ENCODE measurements around the gene ITGA5.

The ITGA5 gene

DNA sequence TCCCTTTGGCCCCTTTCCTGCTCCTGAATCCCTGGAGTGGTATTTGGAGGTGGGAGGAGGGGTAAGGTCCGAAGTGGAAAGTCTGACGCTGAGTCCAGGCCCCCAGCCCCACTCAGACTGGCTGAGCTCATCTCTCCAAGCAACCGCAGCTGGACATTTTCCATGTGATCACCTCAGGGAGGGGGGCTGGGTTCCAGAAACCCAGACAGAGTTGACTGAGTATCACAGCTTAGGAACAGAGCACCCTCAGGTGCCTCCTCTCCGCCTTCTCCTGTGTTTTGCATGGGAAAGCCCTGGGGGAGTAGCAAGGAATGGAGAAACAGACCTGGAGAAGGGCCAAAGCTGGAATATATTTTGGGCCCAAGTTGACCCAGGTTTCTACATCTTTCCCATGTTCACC, 8.0 kb upstream of the ITGA5 start:
- no peak for DNase-seq (ENCODE audit: low spot score)
- in situ Hi-C loops (cut with MboI; ENCODE audit: low sequenced_read_pairs, unreplicated experiment): no loop called here
- TF ChIP-seq, protein P1, sequence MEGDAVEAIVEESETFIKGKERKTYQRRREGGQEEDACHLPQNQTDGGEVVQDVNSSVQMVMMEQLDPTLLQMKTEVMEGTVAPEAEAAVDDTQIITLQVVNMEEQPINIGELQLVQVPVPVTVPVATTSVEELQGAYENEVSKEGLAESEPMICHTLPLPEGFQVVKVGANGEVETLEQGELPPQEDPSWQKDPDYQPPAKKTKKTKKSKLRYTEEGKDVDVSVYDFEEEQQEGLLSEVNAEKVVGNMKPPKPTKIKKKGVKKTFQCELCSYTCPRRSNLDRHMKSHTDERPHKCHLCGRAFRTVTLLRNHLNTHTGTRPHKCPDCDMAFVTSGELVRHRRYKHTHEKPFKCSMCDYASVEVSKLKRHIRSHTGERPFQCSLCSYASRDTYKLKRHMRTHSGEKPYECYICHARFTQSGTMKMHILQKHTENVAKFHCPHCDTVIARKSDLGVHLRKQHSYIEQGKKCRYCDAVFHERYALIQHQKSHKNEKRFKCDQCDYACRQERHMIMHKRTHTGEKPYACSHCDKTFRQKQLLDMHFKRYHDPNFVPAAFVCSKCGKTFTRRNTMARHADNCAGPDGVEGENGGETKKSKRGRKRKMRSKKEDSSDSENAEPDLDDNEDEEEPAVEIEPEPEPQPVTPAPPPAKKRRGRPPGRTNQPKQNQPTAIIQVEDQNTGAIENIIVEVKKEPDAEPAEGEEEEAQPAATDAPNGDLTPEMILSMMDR (IDR thresholded peaks at IDR 0.05; ENCODE audit: borderline replicate concordance, control extremely low read depth, extremely low read depth, insufficient read depth, missing control alignments): no peak

DNA sequence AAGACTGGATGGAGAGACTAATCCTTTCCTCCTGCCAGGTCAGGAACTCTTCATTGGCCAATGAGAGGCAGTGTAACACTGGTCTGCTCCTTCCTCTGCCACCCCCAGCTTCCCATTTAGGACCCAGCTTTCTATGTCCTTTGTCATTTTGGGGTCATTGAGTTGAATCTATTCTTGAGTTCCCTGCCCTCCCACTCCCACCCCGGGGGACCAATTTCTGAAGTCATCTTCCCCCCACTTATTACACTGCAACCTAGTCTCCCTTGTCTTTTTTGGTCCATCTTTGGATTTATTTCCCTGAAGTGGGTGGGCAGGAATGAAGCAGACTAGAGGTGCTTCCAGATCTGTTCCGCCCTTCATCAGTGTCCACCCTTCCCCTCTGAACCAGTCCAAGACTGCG, 7.6 kb upstream of the ITGA5 start:
- in situ Hi-C loops (cut with MboI; ENCODE audit: low sequenced_read_pairs, unreplicated experiment): no loop called here
- TF ChIP-seq, protein P1 (IDR thresholded peaks at IDR 0.05; ENCODE audit: borderline replicate concordance, control extremely low read depth, extremely low read depth, insufficient read depth, missing control alignments): no peak

DNA sequence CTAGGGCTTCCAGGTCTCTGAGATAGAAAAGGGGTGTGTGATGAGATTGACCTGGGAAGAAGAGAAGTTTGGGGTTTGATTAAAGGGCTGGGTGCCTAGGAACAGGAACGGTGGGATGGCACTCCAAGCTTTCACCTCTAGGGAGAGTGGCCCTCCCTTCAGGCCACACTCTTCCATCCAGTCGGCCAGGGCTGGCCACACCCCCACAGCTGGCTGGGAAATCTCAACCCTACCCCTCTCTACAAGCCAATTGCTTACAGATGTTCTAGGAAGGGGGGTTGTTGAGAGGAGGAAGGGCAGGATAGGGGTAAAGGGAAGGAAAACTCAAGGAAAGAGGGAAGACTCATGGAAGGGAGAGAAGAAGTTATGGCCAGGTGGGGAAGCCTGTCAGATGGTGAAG, 6.6 kb upstream of the ITGA5 start:
- in situ Hi-C loops (cut with MboI; ENCODE audit: low sequenced_read_pairs, unreplicated experiment): no loop called here
- TF ChIP-seq, protein P1 (IDR thresholded peaks at IDR 0.05; ENCODE audit: borderline replicate concordance, control extremely low read depth, extremely low read depth, insufficient read depth, missing control alignments): no peak
- no peak for DNase-seq (ENCODE audit: low spot score)

More for the DNA sequence above, 7.6 kb upstream of the ITGA5 start:
- no peak for DNase-seq (ENCODE audit: low spot score)

DNA sequence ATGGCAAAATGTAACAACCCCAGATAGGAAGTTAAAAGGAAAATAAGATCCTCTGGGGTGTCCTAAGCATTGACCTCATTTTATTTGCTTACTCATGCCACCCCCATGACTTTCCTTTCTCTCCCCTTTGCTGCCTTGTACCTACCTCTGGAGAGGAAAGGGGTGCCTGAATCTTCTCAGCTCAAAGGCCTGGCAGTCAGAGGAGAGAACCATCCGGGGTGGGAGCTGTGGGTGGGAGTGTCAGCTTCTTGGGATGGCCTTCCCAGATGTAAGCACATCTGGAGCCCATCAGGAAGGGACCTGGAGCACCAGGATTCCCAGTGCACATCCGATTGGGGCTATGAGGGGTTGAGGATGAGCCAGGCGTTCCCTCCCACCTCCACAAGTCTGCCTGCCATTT, 5.2 kb upstream of the ITGA5 start:
- in situ Hi-C loops (cut with MboI; ENCODE audit: low sequenced_read_pairs, unreplicated experiment): no loop called here
- DNase-seq (ENCODE audit: low spot score): no peak
- TF ChIP-seq, protein P1 (IDR thresholded peaks at IDR 0.05; ENCODE audit: borderline replicate concordance, control extremely low read depth, extremely low read depth, insufficient read depth, missing control alignments): no peak

DNA sequence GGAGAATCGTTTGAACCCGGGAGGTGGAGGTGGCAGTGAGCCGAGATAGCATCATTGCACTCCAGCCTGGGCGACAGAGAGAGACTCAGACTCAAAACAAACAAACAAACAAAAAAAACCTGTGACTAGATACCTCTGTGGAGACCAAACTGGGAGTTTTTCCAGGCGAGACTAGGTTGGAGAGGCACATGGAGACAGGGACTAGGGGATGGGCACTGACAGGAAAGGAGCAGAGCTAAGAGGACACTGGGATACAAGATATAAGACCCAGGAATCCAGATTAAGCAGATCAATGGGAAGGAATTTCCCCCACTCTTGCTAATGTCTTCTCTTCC, 4.7 kb upstream of the ITGA5 start:
- DNase-seq (ENCODE audit: low spot score): no peak
- in situ Hi-C loops (cut with MboI; ENCODE audit: low sequenced_read_pairs, unreplicated experiment): no loop called here

DNA sequence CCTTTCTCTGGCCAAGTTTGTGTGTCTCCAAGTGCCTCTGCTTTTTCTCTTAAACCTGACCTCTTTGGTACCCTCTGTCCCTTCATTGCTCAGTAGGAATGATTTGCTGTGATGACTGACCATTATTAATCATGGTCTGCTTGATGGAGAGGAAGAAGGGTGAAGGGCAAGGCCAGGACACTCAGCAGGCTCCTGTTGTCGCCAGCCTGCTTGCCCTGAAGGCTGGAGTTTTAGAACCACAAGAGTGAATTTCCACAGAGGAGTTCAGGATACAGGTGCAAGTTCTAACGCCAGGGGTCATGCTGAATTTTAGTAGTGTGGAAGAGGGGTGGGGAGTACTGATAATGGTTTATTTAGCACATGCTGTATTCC, 2.8 kb upstream of the ITGA5 start:
- in situ Hi-C loops (cut with MboI; ENCODE audit: low sequenced_read_pairs, unreplicated experiment): no loop called here
- TF ChIP-seq, protein P1 (IDR thresholded peaks at IDR 0.05; ENCODE audit: borderline replicate concordance, control extremely low read depth, extremely low read depth, insufficient read depth, missing control alignments): no peak
- DNase-seq (ENCODE audit: low spot score): no peak

More for the DNA sequence above, 4.7 kb upstream of the ITGA5 start:
- TF ChIP-seq, protein P1 (IDR thresholded peaks at IDR 0.05; ENCODE audit: borderline replicate concordance, control extremely low read depth, extremely low read depth, insufficient read depth, missing control alignments): no peak
